ENCODE results near the gene PLXNB1. TPM values are rescaled to one million over a fixed set of nuclear protein-coding genes. Genes with fewer than 3 reads are reported as not detected.
A peak's percentile ranks its signal among the peaks of the same experiment; 100 is the strongest.

PLXNB1 gene
- total and polyA plus RNA-seq, 2 of the 13 experiments (the other 11 are each of a cell fraction or from before 2014, with no cell fraction given), result 86.0 to 143 TPM

- TF ChIP-seq HNF1A (IDR thresholded peaks at IDR 0.05; ENCODE audit: low read depth) (no peak), HNF1A (CRISPR knock-in tag; IDR thresholded peaks at IDR 0.05; ENCODE audit: borderline replicate concordance) (peak; percentile 28; the same call in 1 of the 2 replicates), CERS6 (CRISPR knock-in tag; IDR thresholded peaks at IDR 0.05) (no peak), DBP (CRISPR knock-in tag; IDR thresholded peaks at IDR 0.05; ENCODE audit: not compliant biosample characterization) (no peak), MAFK (conservative IDR thresholded peaks at IDR 0.05 in 1 of 2, IDR thresholded peaks at IDR 0.05 in 1 of 2; ENCODE audit: low read length in 2 of 2) (no peak), ZBED4 (CRISPR knock-in tag; IDR thresholded peaks at IDR 0.05; ENCODE audit: borderline replicate concordance) (0 out of 2 replicates have a peak, but pooled peaks have one; percentile 38), HNF4A (CRISPR knock-in tag; IDR thresholded peaks at IDR 0.05) (peak; percentile 70), KMT2A (CRISPR knock-in tag; IDR thresholded peaks at IDR 0.05) (no peak), ZNF318 (CRISPR knock-in tag; IDR thresholded peaks at IDR 0.05) (no peak)
Measured at GRCh38 chr3:48426944-48427629, 2.8 kb downstream of the PLXNB1 start (continued).

Data from HepG2 (cell line).